ENCODE data around the gene STK17B. TPM values are rescaled to one million over a fixed set of nuclear protein-coding genes. Genes with fewer than 3 reads are reported as not detected.

The STK17B gene
- total RNA-seq, 2 experiments from 2014 or later, result 237 to 250 TPM

DNA sequence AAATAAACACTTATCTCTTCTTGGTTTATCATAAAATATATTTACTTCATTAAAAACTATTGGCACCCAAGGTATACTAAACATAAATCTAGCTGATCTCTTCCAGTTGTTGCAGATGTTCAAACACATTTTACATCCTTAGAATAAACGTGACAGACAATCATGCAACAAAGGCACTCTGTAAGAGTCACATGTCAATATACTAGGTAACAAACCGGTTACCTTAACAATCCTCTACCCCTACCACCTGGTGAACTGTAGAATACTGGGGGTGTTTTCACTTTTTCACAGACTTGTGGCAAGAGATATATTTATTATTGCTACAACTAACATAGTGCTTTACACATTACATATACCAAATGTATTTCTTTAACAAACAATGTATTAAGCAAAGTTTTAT, 15.8 kb downstream of the STK17B start:
- intact Hi-C loops (cut with micrococcal nuclease), result no loop called here
- ChIA-PET CTCF (interaction anchor here (1.1 to 1.9 kb wide), 2 partner anchors 11 to 77 kb away, joined by 3 to 5 read pairs; no protein-coding TSS in a partner anchor), POLR2A (interaction anchor here (1.1 to 7.6 kb wide), 3 partner anchors 9 to 72 kb away, joined by 3 to 97 read pairs (median 48); partner anchors contain the start of gene STK17B)
- Mint-ChIP-seq H3K27ac (peak overlapping the region; percentile 91), H3K4me3 (peak overlapping the region; percentile 65), H3K4me1 (ENCODE audit: low read depth) (peaks cover 65% of the 10 kb centered on the region), H3K27me3 (no peaks in the 10 kb centered on the region), H3K36me3 (ENCODE audit: low read depth) (peaks cover 88% of the 10 kb centered on the region), H3K9me3 (peaks cover 13% of the 10 kb centered on the region)
- TF ChIP-seq, protein P1, sequence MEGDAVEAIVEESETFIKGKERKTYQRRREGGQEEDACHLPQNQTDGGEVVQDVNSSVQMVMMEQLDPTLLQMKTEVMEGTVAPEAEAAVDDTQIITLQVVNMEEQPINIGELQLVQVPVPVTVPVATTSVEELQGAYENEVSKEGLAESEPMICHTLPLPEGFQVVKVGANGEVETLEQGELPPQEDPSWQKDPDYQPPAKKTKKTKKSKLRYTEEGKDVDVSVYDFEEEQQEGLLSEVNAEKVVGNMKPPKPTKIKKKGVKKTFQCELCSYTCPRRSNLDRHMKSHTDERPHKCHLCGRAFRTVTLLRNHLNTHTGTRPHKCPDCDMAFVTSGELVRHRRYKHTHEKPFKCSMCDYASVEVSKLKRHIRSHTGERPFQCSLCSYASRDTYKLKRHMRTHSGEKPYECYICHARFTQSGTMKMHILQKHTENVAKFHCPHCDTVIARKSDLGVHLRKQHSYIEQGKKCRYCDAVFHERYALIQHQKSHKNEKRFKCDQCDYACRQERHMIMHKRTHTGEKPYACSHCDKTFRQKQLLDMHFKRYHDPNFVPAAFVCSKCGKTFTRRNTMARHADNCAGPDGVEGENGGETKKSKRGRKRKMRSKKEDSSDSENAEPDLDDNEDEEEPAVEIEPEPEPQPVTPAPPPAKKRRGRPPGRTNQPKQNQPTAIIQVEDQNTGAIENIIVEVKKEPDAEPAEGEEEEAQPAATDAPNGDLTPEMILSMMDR (IDR thresholded peaks at IDR 0.05), result no peak
- no peak for ATAC-seq
- DNase-seq, result no peak

DNA sequence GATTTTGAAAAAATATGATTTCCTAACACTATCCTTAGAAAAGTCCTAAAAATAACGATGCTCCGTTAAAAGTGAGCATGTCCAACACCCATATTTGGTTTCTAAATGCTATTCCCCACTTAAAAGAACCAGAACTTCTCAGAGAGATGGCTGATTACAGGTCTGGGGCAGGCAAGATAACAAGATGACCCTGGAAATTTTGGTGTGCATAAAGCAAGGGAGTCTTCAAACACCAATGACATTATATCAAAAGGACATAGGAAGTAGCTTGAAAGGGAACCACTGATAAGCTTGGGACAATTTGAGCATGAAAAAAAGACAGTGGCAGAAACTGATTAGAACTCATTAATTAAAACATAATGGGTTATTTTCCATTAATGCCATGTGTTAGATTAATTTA, 17.9 kb downstream of the STK17B start:
- Mint-ChIP-seq H3K27ac (peak overlapping the region; percentile 83), H3K27me3 (no peaks in the 10 kb centered on the region), H3K4me3 (peak overlapping the region; percentile 58), H3K9me3 (peaks cover 13% of the 10 kb centered on the region), H3K4me1 (ENCODE audit: low read depth) (peaks cover 80% of the 10 kb centered on the region), H3K36me3 (ENCODE audit: low read depth) (peaks cover 91% of the 10 kb centered on the region)
- CTCF ChIA-PET, result interaction anchor here (1.0 to 1.9 kb wide), 6 partner anchors 9 to 300 kb away, joined by 3 to 7 read pairs (median 4); no protein-coding TSS in a partner anchor
- POLR2A ChIA-PET, result interaction anchor here (0.6 to 7.6 kb wide), 10 partner anchors 9 to 123 kb away, joined by 3 to 97 read pairs (median 4); partner anchors contain the start of gene STK17B
- ATAC-seq (no peak), DNase-seq (no peak)
- TF ChIP-seq, protein P1 (IDR thresholded peaks at IDR 0.05), result no peak
- intact Hi-C loops (cut with micrococcal nuclease), result no loop called here

DNA sequence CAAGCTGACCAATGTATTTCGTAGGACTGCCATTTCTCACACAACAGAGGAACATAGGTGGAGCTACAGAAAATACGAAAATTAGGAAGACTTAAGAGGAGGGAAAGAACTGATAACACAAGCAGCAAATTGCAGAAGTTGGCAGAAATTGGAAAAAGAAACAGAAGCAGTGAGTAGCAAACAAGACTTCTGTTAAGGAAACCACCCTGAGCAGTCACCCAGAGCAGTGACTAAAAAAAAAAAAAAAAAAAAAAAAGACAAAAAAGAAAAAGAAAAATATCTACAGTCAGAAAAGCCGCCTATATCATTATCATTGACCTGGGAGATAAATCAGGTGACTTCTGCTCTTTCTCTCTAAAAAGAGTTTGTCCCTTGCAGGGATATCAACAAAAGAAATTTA, 21.4 kb downstream of the STK17B start:
- intact Hi-C loops (cut with micrococcal nuclease), result loop anchor here (5.0 kb wide), 2 partner anchors 73 to 127 kb away; no protein-coding TSS in a partner anchor
- H3K27ac Mint-ChIP-seq, result peak overlapping the region; percentile 91
- H3K9me3 Mint-ChIP-seq, result peaks cover 13% of the 10 kb centered on the region
- TF ChIP-seq, protein P1 (IDR thresholded peaks at IDR 0.05), result no peak
- H3K4me1 Mint-ChIP-seq (ENCODE audit: low read depth), result peaks cover 83% of the 10 kb centered on the region
- ChIA-PET POLR2A (interaction anchor here (0.6 to 7.6 kb wide), 7 partner anchors 10 to 110 kb away, joined by 3 to 97 read pairs (median 4); partner anchors contain the start of gene STK17B), CTCF (interaction anchor here (1.0 to 1.6 kb wide), 5 partner anchors 10 to 187 kb away, joined by 3 to 6 read pairs (median 3); no protein-coding TSS in a partner anchor)
- peaks cover 88% of the 10 kb centered on the region for H3K36me3 Mint-ChIP-seq (ENCODE audit: low read depth)
- H3K27me3 Mint-ChIP-seq, result no peaks in the 10 kb centered on the region
- H3K4me3 Mint-ChIP-seq, result peak overlapping the region; percentile 57
- DNase-seq (no peak), ATAC-seq (peak; percentile 14)

DNA sequence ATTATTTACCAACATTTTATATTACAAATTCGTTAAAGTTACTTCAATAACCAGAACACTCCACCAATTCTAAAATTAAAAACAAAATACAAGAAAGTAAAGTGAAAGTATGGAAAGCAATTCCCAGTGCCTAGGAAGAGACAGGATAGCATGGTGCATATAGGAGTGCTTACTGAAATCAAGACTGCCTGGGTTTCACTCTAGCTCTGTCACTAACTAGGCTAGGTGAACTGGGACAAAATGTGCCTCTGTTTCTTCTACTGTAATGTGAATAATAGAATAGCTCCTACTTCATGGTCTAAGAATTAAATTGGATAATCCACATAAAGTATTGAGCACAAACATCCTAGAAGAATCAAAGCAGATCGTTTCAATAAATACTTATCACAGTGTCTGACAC, 22.6 kb downstream of the STK17B start:
- Mint-ChIP-seq H3K27ac (peak overlapping the region; percentile 91), H3K4me3 (peak overlapping the region; percentile 57), H3K27me3 (no peaks in the 10 kb centered on the region), H3K4me1 (ENCODE audit: low read depth) (peaks cover 82% of the 10 kb centered on the region), H3K9me3 (peaks cover 8% of the 10 kb centered on the region), H3K36me3 (ENCODE audit: low read depth) (peaks cover 87% of the 10 kb centered on the region)
- ATAC-seq (peak; percentile 21), DNase-seq (no peak)
- TF ChIP-seq, protein P1 (IDR thresholded peaks at IDR 0.05), result no peak
- CTCF ChIA-PET, result interaction anchor here (0.6 to 1.6 kb wide), 4 partner anchors 11 to 71 kb away, joined by 3 to 6 read pairs (median 3); no protein-coding TSS in a partner anchor
- POLR2A ChIA-PET, result interaction anchor here (0.6 to 7.6 kb wide), 6 partner anchors 10 to 1883 kb away, joined by 3 to 97 read pairs (median 4); partner anchors contain the start of gene STK17B
- intact Hi-C loops (cut with micrococcal nuclease), result loop anchor here (5.0 kb wide), 2 partner anchors 71 to 129 kb away; no protein-coding TSS in a partner anchor

- intact Hi-C loops (cut with micrococcal nuclease), result loop anchor here (5.0 kb wide), 2 partner anchors 68 to 132 kb away; no protein-coding TSS in a partner anchor
These were observed 26.1 kb downstream of the STK17B start for GRCh38 chr2:196145256-196145655.

More at GRCh38 chr2:196145256-196145655, 26.1 kb downstream of the STK17B start:
- POLR2A ChIA-PET, result interaction anchor here (0.6 to 1.9 kb wide), 6 partner anchors 8 to 566 kb away, joined by 3 to 10 read pairs (median 3); no protein-coding TSS in a partner anchor
- peaks cover 82% of the 10 kb centered on the region for H3K4me1 Mint-ChIP-seq (ENCODE audit: low read depth)
- H3K27ac Mint-ChIP-seq, result peak overlapping the region; percentile 79
- peak overlapping the region; percentile 14 for H3K4me3 Mint-ChIP-seq
- H3K9me3 Mint-ChIP-seq, result no peaks in the 10 kb centered on the region
- peaks cover 88% of the 10 kb centered on the region for H3K36me3 Mint-ChIP-seq (ENCODE audit: low read depth)
- no peak for ATAC-seq
- no peak for DNase-seq
- TF ChIP-seq, protein P1 (IDR thresholded peaks at IDR 0.05), result no peak
- no peaks in the 10 kb centered on the region for H3K27me3 Mint-ChIP-seq
- CTCF ChIA-PET, result interaction anchor here (0.7 to 2.2 kb wide), 3 partner anchors 77 to 103 kb away, joined by 3 to 5 read pairs (median 3); partner anchors contain the start of gene DNAH7

Measured in activated CD8-positive, alpha-beta T cell treated with anti-CD3 and anti-CD28 coated beads for 36 hours (primary cell).